T-cell (primary cell): ENCODE data around the gene C1orf116. TPM values are rescaled to one million over a fixed set of nuclear protein-coding genes. Genes with fewer than 3 reads are reported as not detected.

Experiments used
- ATAC-seq, 4 experiments: fragments of 200-7000 bp in 3 of 4; fragments of 150-1000 bp in 1 of 4; cut with Tn5 transposase; replicated peaks in 1 of 4; 1 replicate in 3 of 4; 2 replicates in 1 of 4; pipeline ENCODE4 v1.10.0; 2021; ENCODE audit warnings: moderate library complexity in 3 of 4, mild to moderate bottlenecking in 2 of 4, moderate number of reproducible peaks in 1 of 4
- CTCF ChIA-PET, 2 donors: fragments of 300-600 bp; sonication (Branson Sonifier 250); formaldehyde crosslinking; loops; one replicate each; lab custom pipeline; 2022; ENCODE audit warnings: antibody characterized with exemption in 2 of 2; lab: Charles Lee
- POLR2A ChIA-PET, 2 donors: fragments of 300-600 bp; sonication (Branson Sonifier 250); formaldehyde crosslinking; loops; one replicate each; lab custom pipeline; 2022; ENCODE audit warnings: antibody characterized with exemption in 2 of 2; lab: Charles Lee
- DNase-seq, 35 experiments: peaks; one replicate each; pipeline versions ENCODE4 v3.0.0 to v3.0.0-alpha.2; 2013 to 2023
- H3K27ac ChIP-seq: one replicate; pipeline ENCODE4 v1.5.1; 2013; ENCODE audit warnings: low read length
- H3K27me3 ChIP-seq, 2 experiments: replicated peaks in 1 of 2; 1 replicate in 1 of 2; 2 replicates in 1 of 2; pipeline versions ENCODE4 v1.6.1 to v1.7.0; 2013; ENCODE audit warnings: low read length in 1 of 2, mixed read lengths in 1 of 2; ENCODE audit not compliant: control insufficient read depth in 2 of 2, insufficient read depth in 2 of 2; ENCODE audit errors: extremely low read depth in 1 of 2
- H3K36me3 ChIP-seq, 2 donors: 1 replicate in 1 of 2; 2 replicates in 1 of 2; pipeline versions ENCODE4 v1.6.1 to v1.7.0; 2013; ENCODE audit warnings: low read length in 1 of 2; ENCODE audit not compliant: control insufficient read depth in 2 of 2, insufficient read depth in 1 of 2; ENCODE audit errors: extremely low read depth in 1 of 2
- H3K4me1 ChIP-seq, 2 experiments: 1 replicate in 1 of 2; 2 replicates in 1 of 2; pipeline versions ENCODE4 v1.6.1 to v1.7.0; 2013; ENCODE audit warnings: low read length in 2 of 2, mixed read lengths in 1 of 2; ENCODE audit not compliant: insufficient read depth in 2 of 2, control insufficient read depth in 1 of 2; ENCODE audit errors: extremely low read depth in 1 of 2
- H3K4me3 ChIP-seq, 2 donors: 1 replicate in 1 of 2; 2 replicates in 1 of 2; pipeline versions ENCODE4 v1.5.1 to v1.7.0; 2013; ENCODE audit warnings: mild to moderate bottlenecking in 2 of 2, low read length in 1 of 2, moderate library complexity in 1 of 2; ENCODE audit not compliant: control insufficient read depth in 1 of 2; ENCODE audit errors: extremely low read depth in 1 of 2
- H3K9me3 ChIP-seq: 2 replicates; pipeline ENCODE4 v1.7.0; 2013
- H3K27ac Mint-ChIP-seq, 2 donors: one replicate each; pipeline ENCODE4 v1.8.0; 2020 to 2021; ENCODE audit warnings: mild to moderate bottlenecking in 2 of 2, mixed read lengths in 2 of 2
- H3K27me3 Mint-ChIP-seq, 2 donors: one replicate each; pipeline ENCODE4 v1.8.0; 2021 to 2022; ENCODE audit warnings: mixed read lengths in 2 of 2
- H3K36me3 Mint-ChIP-seq: one replicate; pipeline ENCODE4 v1.8.0; 2021; ENCODE audit warnings: mixed read lengths
- H3K4me1 Mint-ChIP-seq, 3 donors: one replicate each; pipeline ENCODE4 v1.8.0; 2020 to 2022; ENCODE audit warnings: mixed read lengths in 3 of 3, mild to moderate bottlenecking in 1 of 3
- H3K4me3 Mint-ChIP-seq, 3 donors: one replicate each; pipeline ENCODE4 v1.8.0; 2020 to 2022; ENCODE audit warnings: mild to moderate bottlenecking in 3 of 3, mixed read lengths in 3 of 3, moderate library complexity in 3 of 3
- H3K9me3 Mint-ChIP-seq, 3 donors: one replicate each; pipeline ENCODE4 v1.8.0; 2020 to 2022; ENCODE audit warnings: mixed read lengths in 3 of 3
- WGBS: methylation state at CpG from one replicate; pipeline ENCODE4 v1.1.5; 2013; ENCODE audit warnings: missing lambda C conversion rate; ENCODE audit not compliant: insufficient coverage; 5-methylcytosine and 5-hydroxymethylcytosine counted together
- total RNA-seq, 35 experiments: library from RNA in 6 of 35; stranded (reverse) in 6 of 35; fragments of 120-200 nt in 1 of 35; gene quantifications; one replicate each; pipeline versions ENCODE4 v1.2.1 to v1.2.4 and lab custom pipeline; 2013 to 2026

C1orf116 gene
- total RNA-seq, 5 donors from 2014 or later (not counting 1 experiment from before 2014, with no cell fraction given): 0.08 to 0.29 (median 0.14) TPM

DNA sequence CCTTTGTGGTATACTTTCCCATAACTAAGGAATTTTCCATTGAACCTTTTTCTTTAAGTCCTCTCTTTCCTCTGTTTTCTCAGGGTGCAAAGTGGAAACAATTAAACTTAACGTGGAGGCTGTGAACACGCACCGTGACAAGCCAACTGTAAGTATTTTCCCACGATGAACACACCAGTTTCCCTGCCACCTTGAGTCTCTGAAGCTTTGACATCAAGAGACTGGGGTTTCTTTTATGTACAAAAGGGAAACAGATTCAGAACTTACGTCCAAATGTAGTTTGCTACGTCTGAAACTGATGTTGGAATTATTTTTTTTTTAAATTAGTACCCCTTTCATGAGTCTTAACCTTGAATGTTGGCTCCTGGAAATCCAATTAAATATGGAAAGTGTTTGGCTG, 38.9 kb upstream of the C1orf116 start:
- no peaks in the 10 kb centered on the region for H3K36me3 ChIP-seq
- H3K9me3 Mint-ChIP-seq: no peaks in the 10 kb centered on the region
- CTCF ChIA-PET: interaction anchor here (0.8 to 1.1 kb wide), 3 partner anchors 21 to 333 kb away, joined by 3 to 4 read pairs (median 3); no protein-coding TSS in a partner anchor
- POLR2A ChIA-PET: interaction anchor here in 1 of 2 donors (1.0 kb wide), 1 partner anchor 18 kb away, joined by 4 read pairs; the partner anchor contains the start of gene PFKFB2
- H3K27me3 ChIP-seq: no peaks in the 10 kb centered on the region
- H3K27ac Mint-ChIP-seq: peak overlapping the region in 1 of 2 donors; percentile 83
- peaks cover 30 to 38% (median 37%) of the 10 kb centered on the region in 3 donors for H3K4me1 Mint-ChIP-seq
- peak in 2 of 4 experiments; percentile 28 to 93 for ATAC-seq
- H3K36me3 Mint-ChIP-seq: peaks cover 9% of the 10 kb centered on the region
- DNase-seq: peak in 11 of 35 experiments; percentile 6 to 64 (median 26)
- 20% methylated on average over 1 of the region's 6 CpGs for WGBS
- no peak overlapping the region for H3K4me3 ChIP-seq
- no peaks in the 10 kb centered on the region for H3K9me3 ChIP-seq
- no peak overlapping the region for H3K27ac ChIP-seq
- peak overlapping the region in 1 of 3 donors; percentile 55 for H3K4me3 Mint-ChIP-seq
- H3K27me3 Mint-ChIP-seq: no peaks in the 10 kb centered on the region
- H3K4me1 ChIP-seq: peaks cover 24 to 28% of the 10 kb centered on the region in 2 experiments

DNA sequence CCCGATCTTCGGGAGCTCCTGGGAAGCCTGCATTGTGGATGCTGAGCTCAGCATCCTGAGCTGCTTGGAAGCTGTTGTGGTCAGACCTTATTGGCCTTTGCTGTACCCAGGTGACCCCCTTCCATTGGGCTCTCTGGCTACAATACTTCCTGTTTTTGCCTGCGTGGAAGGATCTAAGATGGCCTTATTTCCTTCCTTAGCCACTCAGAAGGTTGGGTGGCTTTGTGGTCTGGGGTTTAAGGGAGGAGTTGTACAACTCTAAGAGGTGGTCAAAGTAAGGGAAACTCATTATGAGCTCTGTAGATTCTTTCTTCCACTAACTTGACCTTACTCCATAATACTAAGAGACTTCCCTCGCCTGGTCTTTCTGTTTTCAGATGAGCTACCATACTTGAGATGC, 38.3 kb upstream of the C1orf116 start:
- no peaks in the 10 kb centered on the region for H3K27me3 ChIP-seq
- ATAC-seq: peak in 3 of 4 experiments; percentile 9 to 61 (median 57)
- POLR2A ChIA-PET: interaction anchor here in 1 of 2 donors (0.5 to 1.0 kb wide), 2 partner anchors 18 to 1457 kb away, joined by 4 to 10 read pairs; partner anchors contain the start of gene PFKFB2
- H3K4me3 ChIP-seq: no peak overlapping the region
- H3K9me3 Mint-ChIP-seq: no peaks in the 10 kb centered on the region
- H3K9me3 ChIP-seq: no peaks in the 10 kb centered on the region
- H3K27me3 Mint-ChIP-seq: no peaks in the 10 kb centered on the region
- DNase-seq: peak in 2 of 35 experiments; percentile 19 to 23
- peaks cover 24 to 28% of the 10 kb centered on the region in 2 experiments for H3K4me1 ChIP-seq
- H3K27ac ChIP-seq: no peak overlapping the region
- peak overlapping the region; percentile 36 to 83 for H3K27ac Mint-ChIP-seq
- peaks cover 30 to 38% (median 37%) of the 10 kb centered on the region in 3 donors for H3K4me1 Mint-ChIP-seq
- peak overlapping the region in 2 of 3 donors; percentile 9 to 55 for H3K4me3 Mint-ChIP-seq
- CTCF ChIA-PET: interaction anchor here in 1 of 2 donors (0.8 kb wide), 1 partner anchor 21 kb away, joined by 4 read pairs; no protein-coding TSS in a partner anchor
- H3K36me3 ChIP-seq: no peaks in the 10 kb centered on the region
- WGBS: 88% methylated on average over 3 of the region's 4 CpGs
- H3K36me3 Mint-ChIP-seq: peaks cover 9% of the 10 kb centered on the region

DNA sequence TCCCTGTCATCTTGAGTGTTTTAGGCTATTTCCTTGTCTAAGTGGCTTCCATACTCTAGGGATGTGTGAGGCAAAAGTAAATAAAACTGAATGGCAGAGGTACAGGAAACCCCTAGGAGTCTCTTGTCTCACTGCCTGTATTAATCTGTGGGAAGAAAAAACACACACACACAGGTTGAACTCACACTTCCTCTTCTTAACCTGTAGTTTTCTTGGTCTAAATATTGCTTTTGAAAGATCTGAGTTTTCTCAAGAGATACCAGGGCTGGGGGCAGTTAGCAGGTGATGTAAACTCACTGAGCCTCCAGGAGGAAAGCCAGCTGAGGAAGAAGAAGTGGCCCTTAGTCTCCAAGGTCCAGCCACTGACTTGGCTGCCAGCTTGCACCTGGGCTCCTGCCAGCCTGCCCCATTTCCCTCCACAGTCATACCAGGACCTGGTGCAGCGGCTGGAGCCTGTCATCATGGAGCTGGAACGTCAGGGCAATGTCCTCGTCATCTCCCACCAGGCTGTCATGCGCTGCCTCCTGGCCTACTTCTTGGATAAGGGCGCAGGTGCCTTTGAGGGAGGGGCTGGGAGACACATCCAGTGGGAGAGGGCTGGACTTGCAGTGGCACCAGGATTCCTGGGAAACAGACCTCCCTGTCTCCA, 37.4 kb upstream of the C1orf116 start:
- ChIA-PET POLR2A (no interaction called here), CTCF (no interaction called here)
- Histone ChIP-seq H3K27ac (no peak overlapping the region), H3K4me3 (no peak overlapping the region), H3K27me3 (no peaks in the 10 kb centered on the region), H3K9me3 (no peaks in the 10 kb centered on the region), H3K4me1 (peaks cover 24 to 28% of the 10 kb centered on the region in 2 experiments), H3K36me3 (no peaks in the 10 kb centered on the region)
- ATAC-seq: peak in 3 of 4 experiments; percentile 31 to 35 (median 32)
- Mint-ChIP-seq H3K4me3 (peak overlapping the region in 1 of 3 donors; percentile 55), H3K4me1 (peaks cover 30 to 38% (median 37%) of the 10 kb centered on the region in 3 donors), H3K27ac (peak overlapping the region in 1 of 2 donors; percentile 83), H3K36me3 (peaks cover 9% of the 10 kb centered on the region), H3K27me3 (no peaks in the 10 kb centered on the region), H3K9me3 (no peaks in the 10 kb centered on the region)
- WGBS: 82% methylated on average over 5 of the region's 5 CpGs
- no peak for DNase-seq

DNA sequence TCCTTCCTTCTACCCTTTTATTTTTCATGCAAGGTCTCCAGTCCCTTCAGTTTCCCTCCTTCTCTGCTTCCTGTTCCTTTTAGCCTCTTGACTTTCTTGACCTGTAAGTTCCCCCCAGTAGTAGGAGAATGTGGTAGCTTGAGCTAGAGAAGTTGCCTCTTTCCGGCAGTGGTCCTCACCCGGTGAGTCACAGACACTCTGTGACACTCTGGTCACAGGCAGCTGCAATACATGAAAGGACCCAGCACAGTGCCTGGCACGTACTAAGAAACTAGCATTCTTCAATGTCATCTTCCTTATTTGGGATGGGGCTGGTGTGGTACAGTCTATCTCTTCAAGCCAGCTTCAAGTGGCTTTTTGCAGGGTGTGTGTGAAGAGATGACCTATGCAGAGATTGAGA, 36.5 kb upstream of the C1orf116 start:
- Histone ChIP-seq H3K9me3 (no peaks in the 10 kb centered on the region), H3K4me1 (peaks cover 24 to 28% of the 10 kb centered on the region in 2 experiments), H3K27me3 (no peaks in the 10 kb centered on the region), H3K4me3 (no peak overlapping the region), H3K36me3 (no peaks in the 10 kb centered on the region), H3K27ac (no peak overlapping the region)
- H3K27ac Mint-ChIP-seq: peak overlapping the region in 1 of 2 donors; percentile 29
- ChIA-PET CTCF (no interaction called here), POLR2A (no interaction called here)
- H3K4me1 Mint-ChIP-seq: peaks cover 30 to 38% (median 37%) of the 10 kb centered on the region in 3 donors
- H3K27me3 Mint-ChIP-seq: no peaks in the 10 kb centered on the region
- H3K4me3 Mint-ChIP-seq: peak overlapping the region in 1 of 3 donors; percentile 12
- ATAC-seq: peak in 2 of 4 experiments; percentile 41 to 57
- WGBS: 60% methylated on average over 1 of the region's 3 CpGs
- peaks cover 14% of the 10 kb centered on the region for H3K36me3 Mint-ChIP-seq
- DNase-seq: no peak
- H3K9me3 Mint-ChIP-seq: no peaks in the 10 kb centered on the region

DNA sequence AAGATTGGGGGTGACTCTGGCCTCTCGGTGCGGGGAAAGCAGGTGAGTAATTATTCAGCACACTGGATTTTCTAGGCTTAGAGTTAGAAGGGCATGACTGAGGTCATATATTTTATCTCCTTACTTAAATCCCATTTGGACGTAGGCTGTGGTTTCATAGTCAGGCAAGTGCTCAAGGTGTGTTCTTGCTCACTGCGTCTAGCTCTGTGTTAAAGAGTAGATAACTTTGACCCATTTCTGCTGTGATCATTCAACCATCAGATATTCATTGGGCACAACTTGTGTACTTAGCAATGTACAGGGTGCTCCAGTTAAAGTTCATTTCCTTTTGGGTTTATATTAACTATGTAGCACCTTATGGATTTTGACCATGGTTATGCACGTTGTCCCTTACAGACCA, 35.1 kb upstream of the C1orf116 start:
- Mint-ChIP-seq H3K36me3 (peaks cover 24% of the 10 kb centered on the region), H3K4me3 (no peak overlapping the region), H3K27ac (no peak overlapping the region), H3K27me3 (no peaks in the 10 kb centered on the region), H3K9me3 (no peaks in the 10 kb centered on the region), H3K4me1 (peaks cover 30 to 35% (median 34%) of the 10 kb centered on the region in 3 donors)
- peaks cover 24 to 28% of the 10 kb centered on the region in 2 experiments for H3K4me1 ChIP-seq
- ChIA-PET POLR2A (no interaction called here), CTCF (no interaction called here)
- H3K27me3 ChIP-seq: no peaks in the 10 kb centered on the region
- WGBS: 100% methylated on average over 1 of the region's 5 CpGs
- peaks cover 0 to 4% of the 10 kb centered on the region in 2 donors for H3K36me3 ChIP-seq
- ATAC-seq: no peak
- no peak for DNase-seq
- no peak overlapping the region for H3K27ac ChIP-seq
- H3K9me3 ChIP-seq: no peaks in the 10 kb centered on the region
- no peak overlapping the region for H3K4me3 ChIP-seq

DNA sequence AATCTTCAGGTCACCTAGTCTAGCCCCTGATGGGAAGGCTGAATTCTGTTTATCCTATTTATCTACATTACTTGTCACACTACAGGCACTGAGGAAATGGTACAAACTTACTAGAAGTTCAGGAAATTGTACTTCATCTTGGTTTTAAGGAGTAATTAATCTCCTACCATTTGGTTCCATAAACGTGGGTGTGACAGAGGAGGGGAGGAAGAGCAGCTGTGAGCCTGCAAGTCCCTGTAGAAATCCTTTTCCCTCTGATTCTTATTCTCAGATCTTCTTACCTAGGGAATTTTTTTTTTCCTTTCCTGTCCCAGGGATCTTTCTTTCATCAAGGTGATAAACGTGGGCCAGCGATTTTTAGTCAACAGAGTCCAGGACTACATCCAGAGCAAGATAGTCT, 34.6 kb upstream of the C1orf116 start:
- H3K4me1 Mint-ChIP-seq: peaks cover 30 to 31% (median 31%) of the 10 kb centered on the region in 3 donors
- no peak for ATAC-seq
- H3K27ac Mint-ChIP-seq: no peak overlapping the region
- DNase-seq: no peak
- Histone ChIP-seq H3K9me3 (no peaks in the 10 kb centered on the region), H3K4me1 (peaks cover 23 to 28% of the 10 kb centered on the region in 2 experiments), H3K36me3 (peaks cover 0 to 4% of the 10 kb centered on the region in 2 donors), H3K27ac (no peak overlapping the region), H3K27me3 (no peaks in the 10 kb centered on the region), H3K4me3 (no peak overlapping the region)
- H3K4me3 Mint-ChIP-seq: no peak overlapping the region
- H3K9me3 Mint-ChIP-seq: no peaks in the 10 kb centered on the region
- CTCF ChIA-PET: no interaction called here
- no peaks in the 10 kb centered on the region for H3K27me3 Mint-ChIP-seq
- POLR2A ChIA-PET: no interaction called here
- WGBS: no CpG with 5 or more reads among the region's 3 CpGs
- peaks cover 28% of the 10 kb centered on the region for H3K36me3 Mint-ChIP-seq
